HepG2 (cell line): ENCODE results near the gene ACAP1. TPM values are rescaled to one million over a fixed set of nuclear protein-coding genes. Genes with fewer than 3 reads are reported as not detected.

ENCODE experiments used
- ATAC-seq: fragments of 200-7000 bp; cut with Tn5 transposase; 3 replicates; pipeline ENCODE4 v1.9.1; 2020; ENCODE audit warnings: mild to moderate bottlenecking, moderate library complexity
- BruUV-seq: library from RNA; stranded (reverse); fragments of 400-500 nt; replicated peaks from 2 replicates; lab custom pipeline; 2021; lab: Mats Ljungman, UMichigan
- CTCF ChIA-PET: fragments of 300-600 bp; formaldehyde crosslinking; extraction: SDS; loops from one replicate; lab custom pipeline; 2021; ENCODE audit warnings: low total read pairs, inconsistent platforms, low intra/inter-chr PET ratio; lab: Yijun Ruan, JAX
- POLR2A ChIA-PET: fragments of 350-600 bp; sonication (Branson Sonifier 250); formaldehyde crosslinking; loops from one replicate; lab custom pipeline; 2020; ENCODE audit warnings: antibody characterized with exemption, inconsistent platforms; lab: Yijun Ruan, JAX
- DNase-seq: peaks from one replicate; pipeline ENCODE4 v3.0.0-alpha.2; 2015; ENCODE audit warnings: low spot score
- FAIRE-seq: peaks from 3 replicates; lab custom pipeline; 2011; peaks lifted over from hg19 to GRCh38; lab: Jason Lieb, UNC
- H2AFZ ChIP-seq: one replicate; pipeline ENCODE4 v1.6.1; 2011; ENCODE audit warnings: low read length, inconsistent platforms
- H3K27ac ChIP-seq: fragments of 300-600 bp; 3 replicates; pipeline ENCODE4 v1.8.0; 2011; ENCODE audit warnings: mixed run types, mild to moderate bottlenecking, mixed read lengths, low read length, inconsistent platforms; ENCODE audit not compliant: insufficient read depth; ENCODE audit errors: extremely low read length
- H3K27me3 ChIP-seq, 2 experiments: fragments of 200-600 bp in 1 of 2; 2 replicates in 1 of 2; 3 replicates in 1 of 2; pipeline versions ENCODE4 v1.6.0 to v1.8.0; 2011; ENCODE audit warnings: low read length in 2 of 2, mild to moderate bottlenecking in 2 of 2, moderate library complexity in 2 of 2, inconsistent platforms in 1 of 2; ENCODE audit not compliant: insufficient read depth in 2 of 2, control insufficient read depth in 1 of 2
- H3K36me3 ChIP-seq, 2 experiments: fragments of 200-600 bp in 1 of 2; replicated peaks in 1 of 2; 2 replicates in 1 of 2; 3 replicates in 1 of 2; pipeline versions ENCODE4 v1.5.1 to v1.8.0; 2011; ENCODE audit warnings: low read length in 2 of 2, inconsistent platforms in 1 of 2; ENCODE audit not compliant: insufficient read depth in 2 of 2, control insufficient read depth in 1 of 2
- H3K4me1 ChIP-seq: 2 replicates; pipeline ENCODE4 v1.5.1; 2012; ENCODE audit warnings: low read length, inconsistent platforms; ENCODE audit not compliant: insufficient read depth
- H3K4me2 ChIP-seq: 2 replicates; pipeline ENCODE4 v1.6.0; 2011; ENCODE audit warnings: low read depth, low read length, inconsistent platforms
- H3K4me3 ChIP-seq, 3 experiments: fragments of 200-600 bp in 1 of 3; sonication (generic), shearing (Covaris generic) in 1 of 3; replicated peaks in 1 of 3; 2 replicates each; pipeline ENCODE4 v1.5.1; 2011 to 2016; ENCODE audit warnings: low read length in 3 of 3, inconsistent platforms in 2 of 3, low read depth in 2 of 3, mild to moderate bottlenecking in 2 of 3, control low read depth in 1 of 3, mixed read lengths in 1 of 3; ENCODE audit not compliant: insufficient read depth in 1 of 3
- H3K79me2 ChIP-seq: one replicate; pipeline ENCODE4 v1.6.1; 2011; ENCODE audit warnings: low read length, inconsistent platforms; ENCODE audit not compliant: insufficient read depth
- H3K9ac ChIP-seq: 2 replicates; pipeline ENCODE4 v1.6.0; 2011; ENCODE audit warnings: mild to moderate bottlenecking, low read depth, low read length, inconsistent platforms; ENCODE audit not compliant: insufficient read depth
- H3K9me3 ChIP-seq: 2 replicates; pipeline ENCODE4 v1.5.1; 2012; ENCODE audit warnings: mild to moderate bottlenecking, low read length
- H4K20me1 ChIP-seq: 2 replicates; pipeline ENCODE4 v1.6.0; 2011; ENCODE audit warnings: inconsistent platforms, mild to moderate bottlenecking, low read length, moderate library complexity; ENCODE audit not compliant: insufficient read depth
- ATF7-NPFF ChIP-seq: sonication (generic); formaldehyde crosslinking; IDR thresholded peaks from 2 replicates; pipeline ENCODE4 v1.8.1; 2023; ENCODE audit warnings: mild to moderate bottlenecking, low read depth, missing genetic modification reagents, moderate library complexity
- DZIP1 ChIP-seq: sonication (generic); formaldehyde crosslinking; IDR thresholded peaks from 2 replicates; pipeline ENCODE4 v1.5.0; 2020; ENCODE audit warnings: mild to moderate bottlenecking, missing genetic modification reagents
- HNRNPK ChIP-seq: fragments of 200-400 bp; formaldehyde crosslinking; IDR thresholded peaks from 2 replicates; pipeline ENCODE4 v1.6.1; 2018; ENCODE audit warnings: low read length, low read depth, moderate library complexity, mild to moderate bottlenecking; ENCODE audit not compliant: poor library complexity, severe bottlenecking
- POLR2A ChIP-seq, 2 experiments: IDR thresholded peaks; 2 replicates each; pipeline ENCODE4 v1.6.1; 2011; ENCODE audit warnings: low read depth in 2 of 2, low read length in 2 of 2, mild to moderate bottlenecking in 1 of 2, moderate library complexity in 1 of 2; ENCODE audit not compliant: insufficient read depth in 1 of 2
- RXRA ChIP-seq: sonication (generic); formaldehyde crosslinking; IDR thresholded peaks from 2 replicates; pipeline ENCODE4 v1.5.1; 2020; ENCODE audit warnings: missing genetic modification reagents
- TERF1 ChIP-seq: sonication (generic); formaldehyde crosslinking; IDR thresholded peaks from 2 replicates; pipeline ENCODE4 v1.8.0; 2022; ENCODE audit warnings: mild to moderate bottlenecking, missing genetic modification reagents, moderate library complexity
- U2AF1 ChIP-seq: fragments of 200-400 bp; formaldehyde crosslinking; optimal IDR thresholded peaks from 2 replicates; pipeline ENCODE3; 2017; ENCODE audit warnings: mild to moderate bottlenecking, low read depth, low read length
- ZBTB4 ChIP-seq: sonication (generic); formaldehyde crosslinking; IDR thresholded peaks from 2 replicates; pipeline ENCODE4 v1.4.0; 2020; ENCODE audit warnings: missing genetic modification reagents, mild to moderate bottlenecking, borderline replicate concordance
- ZNF549 ChIP-seq: sonication (generic); formaldehyde crosslinking; IDR thresholded peaks from 2 replicates; pipeline ENCODE4 v1.5.0; 2020; ENCODE audit warnings: missing genetic modification reagents
- ZSCAN25 ChIP-seq: sonication (generic); formaldehyde crosslinking; IDR thresholded peaks from 2 replicates; pipeline ENCODE4 v1.8.0; 2022; ENCODE audit warnings: mild to moderate bottlenecking, missing genetic modification reagents
- WGBS: methylation state at CpG from one replicate; pipeline ENCODE4 v1.1.6; 2017; ENCODE audit warnings: low lambda C conversion rate; 5-methylcytosine and 5-hydroxymethylcytosine counted together
- in situ Hi-C: cut with HindIII; loops from 2 replicates; pipeline ENCODE4 v1.10.0; 2017; ENCODE audit warnings: low pct_unique_long_range_greater_than_20kb; ENCODE audit not compliant: extremely low pct_ligation_motif_present
- intact Hi-C: fragments of 100-400 bp; cut with micrococcal nuclease; formaldehyde crosslinking; loops from one replicate; pipeline ENCODE4 v1.10.0; 2022; ENCODE audit not compliant: unreplicated experiment
- polyA plus RNA-seq, 8 experiments: library from polyadenylated mRNA; depleted of rRNA in 3 of 8; stranded (reverse) in 7 of 8; unstranded in 1 of 8; fragments of >200 nt; fragmentation: Illumina TruSeq in 4 of 8; extraction: Trizol in 4 of 8; gene quantifications; 2 replicates each; pipeline versions ENCODE4 v1.2.1 to v1.2.3, GENCODE V29; 2011 to 2016; ENCODE audit warnings: low read depth in 4 of 8, missing spikeins in 1 of 8, mixed read lengths in 1 of 8; ENCODE audit not compliant: insufficient read depth in 1 of 8
- total RNA-seq, 5 experiments: library from RNA; depleted of rRNA; stranded (reverse); fragments of >200 nt; fragmentation: Illumina TruSeq; extraction: Trizol; gene quantifications; 2 replicates each; pipeline ENCODE4 v1.2.3, GENCODE V29; 2016; ENCODE audit warnings: low read depth in 1 of 5
- TF ChIP-seq, protein P1 (sequence below): sonication (generic); formaldehyde crosslinking; IDR thresholded peaks from 2 replicates; pipeline ENCODE4 v1.4.0; 2020; ENCODE audit warnings: mild to moderate bottlenecking, missing genetic modification reagents
- TF ChIP-seq, protein P2 (sequence below): sonication (generic); formaldehyde crosslinking; IDR thresholded peaks from 2 replicates; pipeline ENCODE4 v1.5.0; 2020; ENCODE audit warnings: missing genetic modification reagents, mild to moderate bottlenecking, borderline replicate concordance

ACAP1 gene
- total and polyA plus RNA-seq, 2 of the 13 experiments (the other 11 are each of a cell fraction or from before 2014, with no cell fraction given) = 1.3 to 2.5 TPM

GRCh38 chr17:7307686-7308624 lies 28.4 kb upstream of the ACAP1 start:
- H4K20me1 ChIP-seq = peaks cover 40% of the 10 kb centered on the region
- H3K9me3 ChIP-seq = no peaks in the 10 kb centered on the region
- in situ Hi-C loops = no loop called here
- DNase-seq (no peak), ATAC-seq (peak; percentile 24), FAIRE-seq (no peak)
- no peaks in the 10 kb centered on the region for H3K27me3 ChIP-seq
- CTCF ChIA-PET = no interaction called here
- WGBS = 3% methylated on average over 13 of the region's 104 CpGs
- POLR2A ChIA-PET = interaction anchor here (0.7 to 3.0 kb wide), 5 partner anchors 21 to 96 kb away, joined by 3 to 17 read pairs (median 3); partner anchors contain the start of genes ACADVL, DLG4, NEURL4 and SLC2A4
- peak overlapping the region; percentile 64 to 84 (median 77) for H3K4me3 ChIP-seq
- intact Hi-C loops = no loop called here
- H3K79me2 ChIP-seq = peaks cover 40% of the 10 kb centered on the region
- peak overlapping the region; percentile 96 for H3K27ac ChIP-seq
- peaks cover 46% of the 10 kb centered on the region for H3K4me1 ChIP-seq
- BruUV-seq = no TSS peak
- H3K4me2 ChIP-seq = peak overlapping the region; percentile 90
- peaks cover 19 to 35% of the 10 kb centered on the region in 2 experiments for H3K36me3 ChIP-seq
- no peak overlapping the region for H2AFZ ChIP-seq
- peak overlapping the region; percentile 94 for H3K9ac ChIP-seq
- peak; percentile 79 for TF ChIP-seq HNRNPK
- TF ChIP-seq ATF7-NPFF (CRISPR knock-in tag) = peak; percentile 59; the same call in 1 of the 2 replicates
- TF ChIP-seq, protein P1, sequence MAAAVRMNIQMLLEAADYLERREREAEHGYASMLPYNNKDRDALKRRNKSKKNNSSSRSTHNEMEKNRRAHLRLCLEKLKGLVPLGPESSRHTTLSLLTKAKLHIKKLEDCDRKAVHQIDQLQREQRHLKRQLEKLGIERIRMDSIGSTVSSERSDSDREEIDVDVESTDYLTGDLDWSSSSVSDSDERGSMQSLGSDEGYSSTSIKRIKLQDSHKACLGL (CRISPR knock-in tag) = peak; percentile 77
- peak; percentile 38; the same call in 1 of the 2 replicates for TF ChIP-seq RXRA (CRISPR knock-in tag)
- TF ChIP-seq ZSCAN25 (CRISPR knock-in tag) = peak; percentile 8; the same call in 1 of the 2 replicates
- TF ChIP-seq U2AF1 = no peak
- TF ChIP-seq TERF1 = peak; percentile 88; the same call in 1 of the 2 replicates
- peak in 1 of 2 experiments; percentile 61; a peak in 2 of 4 replicates for TF ChIP-seq POLR2A (IDR thresholded peaks at IDR 0.05; ENCODE audit: insufficient read depth in 1 of 2, low read depth in 2 of 2, low read length in 2 of 2)
- no peak for TF ChIP-seq ZNF549 (CRISPR knock-in tag)
- TF ChIP-seq ZBTB4 (CRISPR knock-in tag) = no peak
- peak; percentile 66; the same call in 1 of the 2 replicates for TF ChIP-seq DZIP1 (CRISPR knock-in tag)
- TF ChIP-seq, protein P2, sequence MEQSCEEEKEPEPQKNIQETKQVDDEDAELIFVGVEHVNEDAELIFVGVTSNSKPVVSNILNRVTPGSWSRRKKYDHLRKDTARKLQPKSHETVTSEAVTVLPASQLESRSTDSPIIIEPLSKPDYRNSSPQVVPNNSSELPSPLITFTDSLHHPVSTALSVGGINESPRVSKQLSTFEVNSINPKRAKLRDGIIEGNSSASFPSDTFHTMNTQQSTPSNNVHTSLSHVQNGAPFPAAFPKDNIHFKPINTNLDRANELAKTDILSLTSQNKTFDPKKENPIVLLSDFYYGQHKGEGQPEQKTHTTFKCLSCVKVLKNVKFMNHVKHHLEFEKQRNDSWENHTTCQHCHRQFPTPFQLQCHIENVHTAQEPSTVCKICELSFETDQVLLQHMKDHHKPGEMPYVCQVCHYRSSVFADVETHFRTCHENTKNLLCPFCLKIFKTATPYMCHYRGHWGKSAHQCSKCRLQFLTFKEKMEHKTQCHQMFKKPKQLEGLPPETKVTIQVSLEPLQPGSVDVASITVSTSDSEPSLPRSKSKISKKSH = 0 out of 2 replicates have a peak, but pooled peaks have one; percentile 16
